Stimulated activated CD8-positive, alpha-beta memory T cell treated with anti-CD3 and anti-CD28 coated beads, Interleukin-12 subunit alpha, Interleukin-12 subunit beta, amount 100 ng/mL, for 1 hour (primary cell): Measurements from ENCODE around the gene OTX2.

Experiments
- DNase-seq: peaks from one replicate; pipeline ENCODE4 v3.0.0-alpha.2; 2020; ENCODE audit warnings: low read depth

Gene OTX2

GRCh38 chr14:56796259-56796658, 14.0 kb downstream of the OTX2 start:
- no peak for DNase-seq

DNA sequence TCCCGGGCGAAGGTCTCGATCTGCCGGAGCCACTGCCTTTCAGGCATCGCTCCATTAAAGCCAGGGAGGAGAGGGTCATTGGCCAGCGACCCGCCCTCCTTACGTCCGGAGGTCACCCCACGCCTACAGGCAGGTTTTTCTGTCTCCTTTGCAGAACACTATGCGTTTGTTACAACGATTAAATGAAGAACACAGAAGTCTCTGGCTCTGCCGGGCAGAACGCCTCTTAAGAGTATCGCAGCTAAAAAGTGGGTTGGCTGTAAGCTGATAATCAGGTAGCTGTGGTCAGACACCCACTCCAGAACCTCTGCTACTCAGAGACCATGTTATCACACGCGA, 15.0 kb downstream of the OTX2 start:
- DNase-seq = no peak

GRCh38 chr14:56794557-56795283, 15.6 kb downstream of the OTX2 start:
- no peak for DNase-seq

- DNase-seq = no peak
Measured at GRCh38 chr14:56794088-56794556, 16.2 kb downstream of the OTX2 start.

DNA sequence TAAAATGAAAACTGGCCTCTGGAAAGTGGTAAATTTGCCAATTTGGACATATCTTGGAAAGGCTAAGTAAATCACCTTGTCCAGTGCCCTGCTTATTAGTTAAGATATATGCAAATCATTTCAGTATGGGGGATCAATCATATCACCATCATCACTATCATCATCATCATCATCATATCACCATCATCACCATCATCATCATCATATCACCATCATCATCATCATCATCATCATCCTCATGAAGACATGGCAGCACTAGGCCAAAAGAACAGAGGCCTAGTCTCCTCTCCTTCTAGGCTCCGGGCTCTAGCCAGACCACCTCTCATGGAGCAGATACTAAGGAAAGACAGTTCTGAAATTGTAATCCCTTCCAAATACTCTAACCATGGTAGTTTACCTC, 20.3 kb downstream of the OTX2 start:
- DNase-seq = no peak

DNA sequence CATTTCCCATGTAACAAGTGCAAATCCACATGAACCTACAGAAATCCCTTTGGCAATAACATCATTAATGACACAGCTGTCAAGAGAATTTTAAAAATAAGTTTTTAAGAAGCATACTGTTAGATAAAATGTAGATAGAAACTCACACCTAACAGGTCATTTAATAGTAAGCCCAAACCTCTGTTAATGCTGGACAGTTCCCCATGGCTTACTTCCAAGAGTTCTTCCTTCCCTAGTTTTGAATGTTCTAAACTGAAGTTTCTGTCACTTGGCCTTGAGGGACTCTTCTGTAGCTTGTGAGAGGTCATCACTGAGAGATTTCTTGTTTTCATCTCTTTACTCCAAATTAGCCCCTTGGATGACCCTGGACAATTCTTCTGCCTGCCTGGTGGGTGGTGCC, 22.7 kb downstream of the OTX2 start:
- DNase-seq = no peak

GRCh38 chr14:56782711-56783110, 27.6 kb downstream of the OTX2 start:
- no peak for DNase-seq

DNA sequence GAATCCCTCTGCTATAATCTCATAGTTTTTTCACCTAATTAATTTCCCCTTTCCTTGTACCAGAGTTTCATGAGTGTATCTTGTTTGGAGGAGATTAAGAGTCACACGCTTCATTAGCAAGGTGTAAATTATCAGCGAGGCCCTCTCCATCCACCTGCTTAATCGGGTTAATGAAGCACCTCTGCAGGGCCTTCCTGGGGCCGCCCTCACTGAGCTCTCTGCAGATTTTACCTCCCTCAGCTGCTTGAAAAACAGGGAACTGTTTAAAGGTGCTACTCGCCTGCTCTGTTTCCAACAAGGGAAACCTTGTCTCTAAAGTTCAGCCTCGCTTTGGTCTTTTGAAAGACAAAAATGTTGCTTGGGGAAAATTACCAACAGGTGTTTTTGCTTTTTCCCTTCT, 35.8 kb downstream of the OTX2 start:
- no peak for DNase-seq

GRCh38 chr14:56770512-56770911, 39.8 kb downstream of the OTX2 start:
- DNase-seq = no peak

DNA sequence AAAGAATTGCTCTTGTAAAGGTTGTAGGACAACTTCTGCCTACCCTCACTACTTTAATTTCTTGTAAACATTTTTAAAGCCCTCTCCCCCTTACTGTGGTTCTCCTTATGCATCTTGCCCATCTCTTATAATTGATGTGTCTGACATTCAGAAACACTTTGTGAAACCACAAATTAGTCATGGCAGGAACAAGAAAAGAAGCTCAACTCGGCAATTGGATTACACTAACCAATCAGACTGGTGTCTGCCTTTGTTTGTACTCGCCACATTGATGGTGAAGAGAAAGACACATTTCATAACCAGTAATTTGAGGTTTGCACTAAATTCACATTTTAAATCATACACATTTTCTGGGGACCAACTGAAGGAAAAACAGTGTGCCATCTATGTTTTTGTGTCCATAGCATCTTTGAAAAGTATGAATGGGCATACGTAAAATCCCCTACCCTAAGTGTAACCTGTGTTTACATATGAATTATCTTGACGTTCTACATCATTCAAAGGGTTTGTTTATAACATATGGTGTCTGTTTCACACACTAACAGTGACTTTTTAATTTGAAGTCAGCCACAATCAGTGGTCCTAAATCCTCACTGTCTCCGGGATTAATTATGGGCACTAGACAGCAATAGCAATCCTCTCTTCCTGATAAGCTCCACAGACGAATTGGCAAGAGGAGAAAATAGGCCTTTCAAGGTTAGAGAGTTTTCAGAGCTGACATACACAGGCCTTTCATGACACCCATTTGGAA, 49.9 kb downstream of the OTX2 start:
- DNase-seq = no peak

GRCh38 chr14:56759633-56760032, 50.6 kb downstream of the OTX2 start:
- DNase-seq = no peak

DNA sequence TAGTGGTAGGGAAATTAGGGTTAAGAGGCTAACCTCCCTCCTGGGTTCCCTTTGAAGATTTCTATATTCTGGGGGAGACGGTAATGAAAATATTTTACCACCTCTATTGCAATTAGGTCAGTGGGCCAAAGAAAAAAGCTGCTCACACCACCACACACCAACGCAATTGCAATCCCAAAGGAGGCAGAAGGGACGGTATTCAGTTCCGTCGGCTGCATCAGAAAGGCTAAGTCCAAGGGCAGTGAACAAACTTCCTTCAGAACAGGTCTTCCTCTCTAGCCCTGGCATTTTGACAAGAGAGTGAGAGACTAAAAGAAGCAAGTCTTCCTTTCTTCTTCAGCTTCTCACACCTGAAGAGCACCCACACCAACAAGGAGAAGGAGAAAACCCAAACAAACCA, 51.2 kb downstream of the OTX2 start:
- no peak for DNase-seq

GRCh38 chr14:56754921-56755320, 55.4 kb downstream of the OTX2 start:
- DNase-seq = no peak

- no peak for DNase-seq
Measured at GRCh38 chr14:56753396-56753795, 56.9 kb downstream of the OTX2 start.

- no peak for DNase-seq
Measured at GRCh38 chr14:56752428-56752827, 57.9 kb downstream of the OTX2 start.

- DNase-seq = no peak
Measured at GRCh38 chr14:56751471-56751870, 58.8 kb downstream of the OTX2 start.
